AG04449 (cell line): Measurements from ENCODE around the gene LCOR.

Experiments
- CTCF ChIA-PET: fragments of 350-600 bp; formaldehyde crosslinking; extraction: SDS; loops from one replicate; lab custom pipeline; 2021; ENCODE audit warnings: antibody characterized with exemption; lab: Yijun Ruan, JAX
- POLR2A ChIA-PET: fragments of 400-600, 350-600 bp; formaldehyde crosslinking; extraction: SDS; loops from one replicate; lab custom pipeline; 2020; ENCODE audit warnings: antibody characterized with exemption, inconsistent platforms; lab: Yijun Ruan, JAX
- DNase-seq: peaks from one replicate; pipeline ENCODE4 v3.0.0-alpha.2; 2010; ENCODE audit warnings: low read depth, low spot score
- H3K4me3 ChIP-seq: 2 replicates; pipeline ENCODE4 v1.5.1; 2011; ENCODE audit warnings: low read depth, mild to moderate bottlenecking, control low read depth, low read length
- CTCF ChIP-seq: IDR thresholded peaks from one replicate; pipeline ENCODE4 v1.5.1; 2011; ENCODE audit warnings: mild to moderate bottlenecking, moderate library complexity, low read length, control low read depth, inconsistent platforms; ENCODE audit not compliant: insufficient read depth; ENCODE audit errors: missing control alignments

The LCOR gene

GRCh38 chr10:97013983-97014382 is 181.9 kb downstream of the LCOR start:
- POLR2A ChIA-PET: no interaction called here
- DNase-seq: no peak
- H3K4me3 ChIP-seq: no peak overlapping the region
- CTCF ChIA-PET: interaction anchor here (1.0 to 2.8 kb wide), 2 partner anchors 11 to 23 kb away, joined by 5 to 13 read pairs; no protein-coding TSS in a partner anchor
- no peak for TF ChIP-seq CTCF

DNA sequence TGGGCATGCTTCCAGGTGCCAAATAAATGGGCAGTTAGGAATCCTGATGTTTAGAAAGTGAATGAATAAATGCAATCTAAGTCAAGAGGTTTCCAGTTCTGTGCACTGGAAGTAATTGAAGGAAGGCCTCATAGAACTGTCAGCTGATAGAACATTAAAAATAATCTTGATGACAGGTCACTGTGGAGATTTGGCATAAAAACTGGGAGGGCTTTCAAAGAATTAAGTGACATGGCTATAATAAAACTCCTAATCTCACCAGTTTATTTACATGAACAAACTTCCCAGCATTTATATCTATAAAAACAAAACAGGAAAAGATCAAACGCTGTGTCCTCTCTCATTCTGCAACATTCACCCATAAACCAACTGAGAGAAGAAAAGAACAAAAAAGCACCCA is 183.1 kb downstream of the LCOR start:
- CTCF ChIA-PET: interaction anchor here (1.0 kb wide), 1 partner anchor 10 kb away, joined by 3 read pairs; no protein-coding TSS in a partner anchor
- no peak overlapping the region for H3K4me3 ChIP-seq
- POLR2A ChIA-PET: no interaction called here
- TF ChIP-seq CTCF: no peak
- no peak for DNase-seq

GRCh38 chr10:97016728-97017473 is 184.8 kb downstream of the LCOR start:
- TF ChIP-seq CTCF: no peak
- ChIA-PET CTCF (interaction anchor here (1.3 to 2.5 kb wide), 3 partner anchors 8 to 503 kb away, joined by 3 to 14 read pairs (median 11); partner anchors contain the start of gene TLL2), POLR2A (no interaction called here)
- no peak for DNase-seq
- no peak overlapping the region for H3K4me3 ChIP-seq

DNA sequence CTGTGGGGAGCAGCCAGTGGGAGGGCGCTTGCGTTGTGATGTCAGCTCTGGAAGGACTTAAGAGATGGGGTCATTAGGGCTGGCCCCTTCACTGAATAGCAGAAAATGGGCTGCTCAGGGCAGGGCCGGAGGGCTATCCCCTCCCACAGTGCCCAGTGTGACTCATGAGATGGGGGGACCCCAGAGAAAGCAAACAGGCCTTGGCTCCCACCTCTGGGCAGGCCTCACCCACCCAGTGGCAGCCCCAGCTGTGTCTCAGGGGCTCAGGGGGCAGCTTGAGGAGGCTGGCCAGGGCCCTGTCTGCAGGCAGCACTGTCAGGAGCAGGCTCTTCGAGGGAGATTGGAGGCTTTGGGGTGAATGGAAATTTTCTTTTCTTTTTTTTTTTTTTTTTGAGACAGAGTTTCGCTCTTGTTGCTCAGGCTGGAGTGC is 185.4 kb downstream of the LCOR start:
- no peak for TF ChIP-seq CTCF
- ChIA-PET POLR2A (interaction anchor here (0.7 kb wide), 1 partner anchor 402 kb away, joined by 4 read pairs; no protein-coding TSS in a partner anchor), CTCF (interaction anchor here (1.3 to 2.5 kb wide), 3 partner anchors 8 to 503 kb away, joined by 3 to 14 read pairs (median 11); partner anchors contain the start of gene TLL2)
- H3K4me3 ChIP-seq: no peak overlapping the region
- no peak for DNase-seq

DNA sequence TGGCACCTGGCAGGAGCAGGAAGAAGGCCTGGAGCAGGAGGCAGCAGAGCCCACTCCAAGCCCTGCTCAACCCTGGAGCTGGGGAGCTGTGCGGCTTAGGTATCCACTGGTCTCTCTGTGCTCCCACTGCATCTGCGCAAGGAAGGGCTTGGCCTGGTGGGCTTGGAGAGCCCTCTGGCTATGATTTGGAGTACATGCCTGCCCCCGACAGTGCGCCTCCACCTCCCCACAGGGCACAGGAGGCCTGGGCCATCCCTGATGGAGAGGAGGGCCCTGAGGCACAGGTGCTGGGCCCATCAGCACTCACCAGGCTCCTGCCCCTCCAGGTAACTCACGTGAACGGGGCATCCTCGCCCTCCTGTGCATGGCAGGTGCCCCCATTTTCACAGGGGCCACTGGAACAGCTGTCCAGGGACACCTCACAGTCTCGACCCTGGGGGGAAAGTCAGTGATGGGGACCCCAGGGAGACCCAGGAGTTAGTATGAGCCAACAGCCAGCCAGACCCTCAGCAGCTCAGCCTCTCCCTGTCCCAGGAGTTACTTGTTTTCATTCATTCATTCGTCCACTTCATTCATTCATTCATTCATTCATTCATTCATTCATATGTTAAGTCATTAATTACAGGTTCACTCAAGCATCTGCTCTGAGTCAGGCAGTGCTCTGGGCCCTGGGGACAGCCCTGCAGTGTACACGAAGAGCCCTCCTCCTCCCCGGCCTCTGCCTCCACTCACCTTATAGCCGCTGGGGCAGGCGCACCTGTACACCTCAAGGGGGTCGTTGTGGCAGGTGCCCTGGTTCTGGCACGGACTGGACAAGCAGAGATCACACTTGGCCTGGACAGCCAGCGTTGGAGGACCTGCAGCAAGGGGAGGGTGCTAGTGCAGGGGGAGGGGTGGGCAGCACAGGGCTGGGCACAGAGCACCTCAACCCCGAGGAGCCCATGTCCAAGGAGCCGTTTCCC is 186.4 kb downstream of the LCOR start:
- DNase-seq: no peak
- TF ChIP-seq CTCF: no peak
- ChIA-PET CTCF (interaction anchor here (2.5 kb wide), 1 partner anchor 18 kb away, joined by 11 read pairs; no protein-coding TSS in a partner anchor), POLR2A (interaction anchor here (0.7 kb wide), 1 partner anchor 401 kb away, joined by 4 read pairs; no protein-coding TSS in a partner anchor)
- no peak overlapping the region for H3K4me3 ChIP-seq
